ENCODE results near the gene CELA3A. TPM values are rescaled to one million over a fixed set of nuclear protein-coding genes. Genes with fewer than 3 reads are reported as not detected.

The CELA3A gene
- total RNA-seq, 1 donor from 2014 or later = not detected

DNA sequence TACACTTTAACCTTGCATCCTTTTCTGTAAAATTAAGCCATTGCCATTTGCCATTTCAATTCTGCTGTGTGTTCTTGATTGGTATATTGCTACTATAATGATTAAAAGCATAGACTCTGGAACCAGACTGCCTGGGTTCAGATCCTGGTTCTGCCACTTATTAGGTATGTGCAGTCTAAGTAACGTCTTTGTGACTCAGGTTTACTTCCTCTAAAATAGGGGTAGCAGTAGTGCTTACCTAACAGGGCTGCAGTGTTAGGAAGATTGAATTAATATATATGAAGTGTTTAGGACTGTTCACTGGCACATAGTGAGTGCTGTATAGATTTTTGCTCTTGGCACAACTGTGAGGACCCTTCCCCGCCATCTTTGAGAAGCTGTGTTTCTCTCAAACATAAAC is 55.5 kb downstream of the CELA3A start:
- H3K27me3 Mint-ChIP-seq = no peaks in the 10 kb centered on the region
- H3K9me3 Mint-ChIP-seq = no peaks in the 10 kb centered on the region
- peaks cover 16% of the 10 kb centered on the region for H3K36me3 Mint-ChIP-seq
- no peak for DNase-seq (ENCODE audit: extremely low spot score, unreplicated experiment)
- H3K4me3 Mint-ChIP-seq = peak overlapping the region; percentile 34
- peak overlapping the region; percentile 60 for H3K27ac Mint-ChIP-seq
- no peak for TF ChIP-seq CTCF (conservative IDR thresholded peaks at IDR 0.05)
- H3K4me1 Mint-ChIP-seq (ENCODE audit: unreplicated experiment) = peaks cover 31% of the 10 kb centered on the region

DNA sequence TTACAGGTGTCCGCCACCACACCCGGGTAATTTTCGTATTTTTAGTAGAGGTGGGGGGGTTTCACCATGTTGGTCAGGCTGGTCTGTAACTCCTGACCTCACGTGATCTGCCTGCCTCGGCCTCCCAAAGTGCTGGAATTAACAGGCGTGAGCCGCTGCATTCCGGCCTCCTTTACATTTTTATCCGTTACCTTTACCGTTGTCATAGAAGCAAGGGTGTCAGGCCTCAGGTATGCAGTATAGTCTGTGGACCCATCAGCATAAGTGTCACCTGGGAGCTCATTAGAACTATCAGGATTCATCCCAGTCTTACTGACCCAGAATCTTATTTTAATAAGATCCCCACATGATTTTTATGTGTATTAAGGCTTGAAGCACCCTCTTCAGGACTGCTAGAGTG is 56.4 kb downstream of the CELA3A start:
- no peak for TF ChIP-seq CTCF (conservative IDR thresholded peaks at IDR 0.05)
- H3K36me3 Mint-ChIP-seq = peaks cover 16% of the 10 kb centered on the region
- DNase-seq (ENCODE audit: extremely low spot score, unreplicated experiment) = peak; percentile 11
- no peaks in the 10 kb centered on the region for H3K27me3 Mint-ChIP-seq
- peak overlapping the region; percentile 60 for H3K27ac Mint-ChIP-seq
- H3K4me1 Mint-ChIP-seq (ENCODE audit: unreplicated experiment) = peaks cover 40% of the 10 kb centered on the region
- H3K4me3 Mint-ChIP-seq = no peak overlapping the region
- no peaks in the 10 kb centered on the region for H3K9me3 Mint-ChIP-seq

Other genes starting within 250 kb of the CELA3A start
- gene USP48, start 218.5 kb upstream of the CELA3A start, total RNA-seq (ENCODE audit: low replicate concordance) = 58.7 and 66.7 TPM in 2 replicates
- 0.19 TPM in 1 of 2 replicates, not detected in the other for gene LDLRAD2, start 189.4 kb upstream of the CELA3A start, total RNA-seq (ENCODE audit: low replicate concordance)
- 124 and 130 TPM in 2 replicates for gene HSPG2, start 64.3 kb upstream of the CELA3A start, total RNA-seq (ENCODE audit: low replicate concordance)
- gene CELA3B, start 24.6 kb upstream of the CELA3A start, total RNA-seq (ENCODE audit: low replicate concordance) = not detected in 2 replicates
- 238 and 301 TPM in 2 replicates for gene CDC42, start 51.1 kb downstream of the CELA3A start, total RNA-seq (ENCODE audit: low replicate concordance)
- 9.8 and 26.4 TPM in 2 replicates for gene WNT4, start 141.4 kb downstream of the CELA3A start, total RNA-seq (ENCODE audit: low replicate concordance)

Measured in type B pancreatic cell (in vitro differentiated cells).